Heart right ventricle (tissue), 16 donors: ENCODE data around the gene DOCK8. TPM values are rescaled to one million over a fixed set of nuclear protein-coding genes. Genes with fewer than 3 reads are reported as not detected.

Experiments
- ATAC-seq, 8 donors: fragments of 200-7000 bp; cut with Tn5 transposase; one replicate each; pipeline ENCODE4 v1.9.1; 2020; ENCODE audit warnings: mild to moderate bottlenecking in 8 of 8, moderate library complexity in 8 of 8, moderate number of reproducible peaks in 1 of 8
- DNase-seq, 2 donors: peaks; one replicate each; pipeline ENCODE4 v3.0.0-alpha.2; 2020
- H3K27ac ChIP-seq, 10 donors: fragments of 200-600 bp; sonication (generic) in 2 of 10; one replicate each; pipeline versions ENCODE4 v1.5.0 to v1.8.0; 2020 to 2022; ENCODE audit warnings: mild to moderate bottlenecking in 3 of 10
- H3K27me3 ChIP-seq, 7 donors: fragments of 200-600 bp; one replicate each; pipeline ENCODE4 v1.8.0; 2021 to 2022; ENCODE audit warnings: mild to moderate bottlenecking in 2 of 7
- H3K36me3 ChIP-seq, 9 donors: fragments of 200-600 bp; sonication (generic) in 1 of 9; one replicate each; pipeline versions ENCODE4 v1.5.0 to v1.8.0; 2020 to 2022; ENCODE audit warnings: mild to moderate bottlenecking in 2 of 9
- H3K4me1 ChIP-seq, 9 donors: fragments of 200-600 bp; sonication (generic) in 1 of 9; one replicate each; pipeline versions ENCODE4 v1.5.0 to v1.8.0; 2020 to 2022; ENCODE audit warnings: mild to moderate bottlenecking in 4 of 9
- H3K4me3 ChIP-seq, 10 donors: fragments of 200-600 bp; sonication (generic) in 2 of 10; one replicate each; pipeline versions ENCODE4 v1.5.0 to v1.8.0; 2020 to 2022; ENCODE audit warnings: mild to moderate bottlenecking in 7 of 10, moderate library complexity in 2 of 10
- H3K9me3 ChIP-seq, 11 donors: fragments of 200-600 bp in 10 of 11; sonication (generic) in 2 of 11; one replicate each; pipeline versions ENCODE4 v1.5.0 to v1.8.0; 2013 to 2022; ENCODE audit warnings: mild to moderate bottlenecking in 2 of 11, control low read depth in 1 of 11, moderate library complexity in 1 of 11
- WGBS, 2 donors: extraction: QIAGEN DNeasy Blood & Tissue Kit; methylation state at CpG; one replicate each; pipeline ENCODE4 v1.1.7; 2013; ENCODE audit warnings: inconsistent platforms in 1 of 2; 5-methylcytosine and 5-hydroxymethylcytosine counted together
- intact Hi-C, 10 donors: fragments of 100-400 bp; cut with DNase I; formaldehyde crosslinking; loops; one replicate each; pipeline versions ENCODE4 v1.11.1 to v1.14.2; 2022
- polyA plus RNA-seq, 2 donors: library from polyadenylated mRNA; stranded (reverse); fragments of 200-250 nt; gene quantifications; one replicate each; pipeline ENCODE4 v1.2.3, GENCODE V29; 2013
- total RNA-seq, 10 donors: library from RNA; stranded (reverse); fragmentation: NEBNext Ultra II Directional in 3 of 10; extraction: Animal tissue kit (Norgen Biotek cat#: 25700) in 3 of 10; gene quantifications; one replicate each; pipeline versions ENCODE4 v1.2.1 to v1.2.4, GENCODE V29; 2021 to 2023
- TF ChIP-seq, protein P1 (sequence below), 9 donors: fragments of 200-600 bp; sonication (generic) in 2 of 9; IDR thresholded peaks; one replicate each; pipeline versions ENCODE4 v1.5.0 to v1.8.0; 2021 to 2022; ENCODE audit warnings: antibody characterized with exemption in 9 of 9, mild to moderate bottlenecking in 5 of 9, moderate library complexity in 1 of 9
- donor health status: Arrhythmogenic right ventricular cardiomyopathy.
- donor health status: ischemic (EF 13 %, LVEDD 7.1; RV severe dilation, severe dysfunction).
- donor health status: healthy with polysubstance abuse.
- donor health status: DM: no; HTN: yes; CAD: no.
- donor health status: DM: no; HTN: no; CAD: no.
- donor health status: ischemic (EF 25% LVEDD 6.9; RV normal size, moderate dysfunction).
- donor health status: ischemic (EF 25% LVEDD 5.7; RV mildly dilated, moderate dysfunction).
- donor health status: healthy.
- donor health status: DM: yes; HTN: yes; CAD: no.
- donor health status: Ischemic cardiomyopathy.
- donor health status: ischemic (EF 35%, LVEDD 5.7; RV mildly dilated, moderate dysfunction).
- donor health status: nonischemic (EF 11% LVEDD 7.7; RV severe dilation, severe dysfunction).
- donor health status: DM: yes; HTN: yes; CAD: no.
- donor health status: PGD.
- donor health status: ischemic (EF 29% LVEDD 5.4; RV normal size, mild dysfunction).
- donor health status: nonischemic (EF 23%, LVEDD 6.1; RV moderate dilation, normal function).

Gene DOCK8
- total and polyA plus RNA-seq, 12 donors, result 0.83 to 24.3 (median 2.7) TPM

DNA sequence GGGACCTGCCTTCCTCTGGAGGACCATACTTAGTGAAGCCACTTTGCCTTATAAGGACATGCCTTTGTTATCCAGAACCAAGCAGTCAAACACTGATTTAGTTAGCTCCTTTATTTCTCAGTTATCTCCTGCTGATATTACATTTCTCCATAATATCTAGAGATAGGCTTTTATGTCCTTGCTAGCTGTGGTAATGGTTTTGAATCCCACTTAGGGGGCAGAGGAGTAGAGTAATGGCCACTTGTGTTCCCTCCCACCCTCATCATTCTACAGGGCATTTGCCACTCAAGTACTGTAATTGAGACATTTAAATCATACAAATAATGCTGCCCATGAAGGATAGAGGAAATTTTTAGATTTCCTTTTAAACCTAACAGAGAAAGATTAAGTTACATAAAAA lies 80.9 kb downstream of the DOCK8 start:
- intact Hi-C loops, result loop anchor here in 1 of 10 donors (10.0 kb wide), 1 partner anchor 71 kb away; no protein-coding TSS in a partner anchor
- Histone ChIP-seq H3K4me1 (peaks cover 0 to 37% (median 0%) of the 10 kb centered on the region in 9 donors), H3K27me3 (peaks cover 0 to 21% (median 7%) of the 10 kb centered on the region in 7 donors), H3K9me3 (no peaks in the 10 kb centered on the region), H3K36me3 (peaks cover 0 to 53% (median 0%) of the 10 kb centered on the region in 9 donors), H3K27ac (peak overlapping the region in 1 of 10 donors; percentile 78), H3K4me3 (no peak overlapping the region)
- DNase-seq, result no peak
- ATAC-seq, result no peak
- TF ChIP-seq, protein P1, sequence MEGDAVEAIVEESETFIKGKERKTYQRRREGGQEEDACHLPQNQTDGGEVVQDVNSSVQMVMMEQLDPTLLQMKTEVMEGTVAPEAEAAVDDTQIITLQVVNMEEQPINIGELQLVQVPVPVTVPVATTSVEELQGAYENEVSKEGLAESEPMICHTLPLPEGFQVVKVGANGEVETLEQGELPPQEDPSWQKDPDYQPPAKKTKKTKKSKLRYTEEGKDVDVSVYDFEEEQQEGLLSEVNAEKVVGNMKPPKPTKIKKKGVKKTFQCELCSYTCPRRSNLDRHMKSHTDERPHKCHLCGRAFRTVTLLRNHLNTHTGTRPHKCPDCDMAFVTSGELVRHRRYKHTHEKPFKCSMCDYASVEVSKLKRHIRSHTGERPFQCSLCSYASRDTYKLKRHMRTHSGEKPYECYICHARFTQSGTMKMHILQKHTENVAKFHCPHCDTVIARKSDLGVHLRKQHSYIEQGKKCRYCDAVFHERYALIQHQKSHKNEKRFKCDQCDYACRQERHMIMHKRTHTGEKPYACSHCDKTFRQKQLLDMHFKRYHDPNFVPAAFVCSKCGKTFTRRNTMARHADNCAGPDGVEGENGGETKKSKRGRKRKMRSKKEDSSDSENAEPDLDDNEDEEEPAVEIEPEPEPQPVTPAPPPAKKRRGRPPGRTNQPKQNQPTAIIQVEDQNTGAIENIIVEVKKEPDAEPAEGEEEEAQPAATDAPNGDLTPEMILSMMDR (IDR thresholded peaks at IDR 0.05), result no peak

DNA sequence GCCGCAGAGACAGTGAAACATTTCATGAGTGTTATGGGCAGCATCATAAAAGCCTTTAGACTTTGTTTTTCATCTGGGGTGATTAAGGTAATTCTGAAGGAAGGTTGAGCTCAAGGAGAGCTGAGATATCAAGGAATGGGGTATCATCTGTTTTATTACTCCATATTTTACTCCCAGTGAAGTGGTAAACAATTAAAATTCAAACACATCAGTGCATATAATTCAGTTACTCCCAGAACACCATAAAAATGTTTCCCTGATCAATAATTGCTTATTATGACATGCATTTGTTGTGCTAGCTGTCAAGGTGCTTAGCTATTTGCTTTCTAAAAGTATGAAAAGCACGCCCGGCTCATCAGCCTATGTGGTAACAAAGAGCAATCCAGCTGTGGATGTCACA lies 81.7 kb downstream of the DOCK8 start:
- peaks cover 0 to 21% (median 7%) of the 10 kb centered on the region in 7 donors for H3K27me3 ChIP-seq
- no peak overlapping the region for H3K4me3 ChIP-seq
- H3K36me3 ChIP-seq, result peaks cover 0 to 53% (median 0%) of the 10 kb centered on the region in 9 donors
- 95% methylated on average over 3 of the region's 3 CpGs for WGBS, 2 donors
- intact Hi-C loops, result loop anchor here in 1 of 10 donors (10.0 kb wide), 1 partner anchor 72 kb away; no protein-coding TSS in a partner anchor
- TF ChIP-seq, protein P1 (IDR thresholded peaks at IDR 0.05), result no peak
- no peak for ATAC-seq
- peak overlapping the region in 1 of 10 donors; percentile 78 for H3K27ac ChIP-seq
- DNase-seq, result no peak
- H3K4me1 ChIP-seq, result peaks cover 0 to 37% (median 0%) of the 10 kb centered on the region in 9 donors
- H3K9me3 ChIP-seq, result no peaks in the 10 kb centered on the region

DNA sequence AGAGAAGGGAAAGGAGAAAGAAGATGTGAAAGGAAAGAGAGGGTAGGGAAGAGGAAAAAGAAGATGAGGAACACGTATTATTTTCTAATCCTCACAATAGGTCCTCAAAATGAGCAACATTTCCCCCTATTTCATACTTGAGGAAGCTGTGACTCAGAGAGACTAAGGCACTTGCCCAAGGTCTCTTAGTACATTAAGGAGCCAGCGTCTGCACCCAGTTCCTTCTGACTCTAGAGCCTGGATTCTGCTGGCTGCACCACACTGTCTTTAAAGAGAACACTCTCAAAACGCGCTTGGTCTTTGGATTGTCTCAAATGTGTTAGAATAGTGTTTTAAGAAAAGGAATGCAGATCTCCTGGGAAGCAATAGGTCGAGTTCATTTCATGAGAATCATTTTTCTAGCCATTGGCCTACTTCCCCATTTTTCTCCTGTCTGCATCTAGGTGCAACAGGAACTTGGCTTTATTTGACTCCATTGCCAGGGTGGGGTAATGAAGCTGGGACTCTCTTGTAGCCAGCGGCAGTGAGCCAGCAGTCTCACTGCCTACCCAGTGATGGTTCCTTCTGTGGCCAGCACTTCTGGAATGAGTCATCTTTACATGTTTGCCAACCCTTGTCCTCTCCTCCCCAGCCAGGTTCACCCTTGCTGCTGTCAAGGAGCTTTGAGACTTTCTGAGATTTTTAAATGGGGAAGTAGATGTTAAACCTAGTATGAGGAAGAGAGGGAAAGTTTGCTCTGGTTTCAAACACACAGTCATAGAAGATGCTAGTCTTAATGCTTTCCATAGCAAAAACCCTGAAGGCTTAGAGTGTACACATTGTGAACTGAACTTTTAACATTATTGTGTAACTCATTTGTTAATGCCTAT lies 82.7 kb downstream of the DOCK8 start:
- Histone ChIP-seq H3K4me3 (no peak overlapping the region), H3K27me3 (peaks cover 0 to 21% (median 7%) of the 10 kb centered on the region in 7 donors), H3K36me3 (peaks cover 0 to 55% (median 0%) of the 10 kb centered on the region in 9 donors), H3K9me3 (no peaks in the 10 kb centered on the region), H3K4me1 (peaks cover 0 to 37% (median 0%) of the 10 kb centered on the region in 9 donors), H3K27ac (peak overlapping the region in 1 of 10 donors; percentile 78)
- DNase-seq (peak; percentile 7 to 12), ATAC-seq (peak in 7 of 8 donors; percentile 38 to 93 (median 53))
- WGBS, 2 donors, result 48 to 52% methylated on average over 6 of the region's 6 CpGs
- intact Hi-C loops, result loop anchor here in 1 of 10 donors (10.0 kb wide), 1 partner anchor 73 kb away; no protein-coding TSS in a partner anchor
- TF ChIP-seq, protein P1 (IDR thresholded peaks at IDR 0.05), result no peak

DNA sequence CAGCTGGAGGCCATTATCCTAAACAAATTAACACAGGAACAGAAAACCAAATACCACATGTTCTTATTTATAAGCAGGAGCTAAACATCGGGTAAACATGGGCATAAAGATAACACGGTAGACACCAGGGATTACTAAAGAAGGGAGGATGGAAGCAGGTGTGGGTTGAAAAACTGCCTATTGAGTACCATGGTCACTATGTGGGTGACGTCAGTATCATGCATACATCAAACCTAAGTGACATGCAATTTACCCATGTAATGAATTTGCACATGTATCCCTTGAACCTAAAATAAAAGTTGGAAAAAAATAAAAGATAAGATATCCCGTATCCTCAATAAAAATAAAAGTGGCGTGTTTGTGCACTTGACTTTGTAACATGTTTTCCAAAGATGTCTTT lies 88.8 kb downstream of the DOCK8 start:
- TF ChIP-seq, protein P1 (IDR thresholded peaks at IDR 0.05), result no peak
- peaks cover 0 to 7% (median 0%) of the 10 kb centered on the region in 7 donors for H3K27me3 ChIP-seq
- intact Hi-C loops, result no loop called here
- no peak for DNase-seq
- no peak overlapping the region for H3K4me3 ChIP-seq
- no peaks in the 10 kb centered on the region for H3K9me3 ChIP-seq
- no peak overlapping the region for H3K27ac ChIP-seq
- WGBS, 2 donors, result 86% methylated on average over 5 of the region's 5 CpGs
- peaks cover 0 to 72% (median 0%) of the 10 kb centered on the region in 9 donors for H3K36me3 ChIP-seq
- ATAC-seq, result no peak
- H3K4me1 ChIP-seq, result no peaks in the 10 kb centered on the region
